Measurements from ENCODE around the gene NBAS.

Gene NBAS

DNA sequence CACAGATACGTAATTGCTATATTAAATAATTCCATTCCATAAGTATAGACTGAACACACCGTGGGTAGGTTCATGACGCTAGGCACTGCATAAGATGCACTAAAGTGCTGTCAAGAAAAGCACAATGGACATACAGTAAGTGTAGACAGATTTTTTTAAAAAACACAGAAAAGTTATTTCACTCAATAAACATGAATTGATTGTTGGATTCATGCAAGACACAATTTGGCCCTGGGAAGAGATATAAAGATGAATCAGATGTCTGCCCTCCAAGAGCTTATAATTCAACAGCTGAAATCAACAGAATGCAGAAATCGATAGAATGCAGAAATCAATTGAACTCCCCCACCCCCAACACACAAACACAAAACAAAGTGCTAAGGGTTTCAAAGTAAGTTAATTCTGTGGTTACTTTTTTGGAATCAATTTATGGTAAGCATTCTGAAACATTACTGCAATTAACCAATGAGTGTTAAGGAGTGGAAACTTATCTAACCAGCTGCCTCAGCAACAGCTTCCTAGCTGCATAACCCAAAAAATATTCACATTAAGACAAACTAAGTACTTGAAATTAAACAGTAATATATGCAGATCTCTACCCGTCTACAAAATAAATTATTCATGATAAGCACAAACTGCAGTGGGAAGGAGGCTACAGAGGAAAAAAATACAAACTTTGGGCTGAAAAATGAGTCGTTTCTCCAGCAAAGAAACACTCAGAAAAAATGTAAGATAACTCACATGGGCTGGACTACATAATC lies 1.6 kb downstream of the NBAS start (continued):
- TF ChIP-seq ZNF629 (tag by site-specific recombination; IDR thresholded peaks at IDR 0.05) (no peak), SP3 (tag by site-specific recombination; IDR thresholded peaks at IDR 0.05) (no peak), ZNF48 (tag by site-specific recombination; IDR thresholded peaks at IDR 0.05) (no peak)

DNA sequence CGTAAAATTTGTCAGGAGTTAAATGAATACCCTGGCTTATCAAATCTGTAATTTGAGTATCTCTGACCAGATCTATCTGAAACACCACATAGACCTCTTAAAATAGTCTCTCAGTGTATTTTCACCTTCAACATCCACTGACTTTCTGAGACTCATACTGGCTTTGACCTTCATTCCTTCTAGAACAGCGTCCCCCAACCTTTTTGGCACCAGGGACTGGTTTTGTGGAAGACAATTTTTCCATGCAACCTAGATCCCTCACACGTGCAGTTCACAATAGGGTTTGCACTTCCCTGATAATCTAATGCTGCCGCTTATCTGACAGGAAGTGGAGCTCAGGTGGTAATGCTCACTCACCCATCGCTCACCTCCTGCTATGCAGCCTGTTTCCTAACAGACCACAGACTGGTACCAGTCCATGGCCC lies 3.2 kb downstream of the NBAS start:
- Histone ChIP-seq H3K4me1 (ENCODE audit: control insufficient read depth, insufficient read depth, low read length) (no peaks in the 10 kb centered on the region), H3K36me3 (ENCODE audit: control insufficient read depth in 2 of 2, insufficient read depth in 1 of 2, low read length in 2 of 2) (peaks cover 0 to 2% of the 10 kb centered on the region in 2 experiments; a peak in 1 of 3 replicates), H3K9me3 (ENCODE audit: control insufficient read depth, insufficient read depth, low read depth, low read length) (no peaks in the 10 kb centered on the region), H3K4me3 (ENCODE audit: low read depth, low read length) (no peak overlapping the region), H3K27ac (ENCODE audit: extremely low read depth, low read depth, low read length) (no peak overlapping the region)
- POLR2A ChIA-PET, result no interaction called here
- CTCF ChIA-PET, result interaction anchor here (2.1 kb wide), 1 partner anchor 11 kb away, joined by 17 read pairs; no protein-coding TSS in a partner anchor
- no peak for TF ChIP-seq ZNF792 (tag by site-specific recombination; IDR thresholded peaks at IDR 0.05)
- TF ChIP-seq ZBTB7A (tag by site-specific recombination; IDR thresholded peaks at IDR 0.05; ENCODE audit: low read depth), result no peak
- TF ChIP-seq KLF9 (tag by site-specific recombination; IDR thresholded peaks at IDR 0.05; ENCODE audit: low read depth), result no peak
- no peak for TF ChIP-seq ZIC2 (tag by site-specific recombination; IDR thresholded peaks at IDR 0.05)
- TF ChIP-seq ZSCAN16 (tag by site-specific recombination; IDR thresholded peaks at IDR 0.05), result no peak

DNA sequence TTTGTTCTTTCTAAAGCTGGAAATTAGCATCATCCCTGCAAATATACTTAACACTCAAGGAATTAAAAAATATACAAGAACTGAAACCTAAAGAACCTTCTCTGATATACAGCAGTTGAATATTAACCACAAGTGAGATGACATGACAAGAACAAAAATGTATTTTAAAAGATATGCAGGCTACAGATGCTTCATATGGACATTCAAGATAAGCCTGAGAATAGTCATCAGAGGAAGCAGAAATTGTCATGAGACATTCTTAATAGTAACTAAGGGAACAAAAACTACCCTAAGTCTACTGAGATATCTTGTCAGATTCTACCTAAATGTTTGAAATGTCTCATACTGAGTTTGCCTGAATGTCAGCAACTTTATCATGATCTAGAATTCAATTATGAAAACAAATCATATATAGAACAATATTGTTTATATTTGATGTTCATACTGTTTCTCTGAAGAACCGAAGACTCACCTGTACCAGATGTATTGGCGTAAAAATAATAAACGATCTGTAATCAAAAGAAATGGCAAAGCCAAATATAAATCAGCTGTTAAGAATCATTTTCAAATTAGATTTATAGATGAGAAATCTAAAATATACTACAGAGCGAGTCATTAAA lies 4.7 kb downstream of the NBAS start:
- no peak overlapping the region for H3K4me3 ChIP-seq (ENCODE audit: low read depth, low read length)
- H3K9me3 ChIP-seq (ENCODE audit: control insufficient read depth, insufficient read depth, low read depth, low read length), result no peaks in the 10 kb centered on the region
- POLR2A ChIA-PET, result no interaction called here
- H3K36me3 ChIP-seq (ENCODE audit: control insufficient read depth in 2 of 2, insufficient read depth in 1 of 2, low read length in 2 of 2), result peaks cover 6 to 8% of the 10 kb centered on the region in 2 experiments; a peak in 2 of 3 replicates
- no peak for TF ChIP-seq ZNF548 (tag by site-specific recombination; IDR thresholded peaks at IDR 0.05)
- no peak for TF ChIP-seq ZNF621 (tag by site-specific recombination; IDR thresholded peaks at IDR 0.05)
- H3K4me1 ChIP-seq (ENCODE audit: control insufficient read depth, insufficient read depth, low read length), result no peaks in the 10 kb centered on the region
- no peak overlapping the region for H3K27ac ChIP-seq (ENCODE audit: extremely low read depth, low read depth, low read length)
- CTCF ChIA-PET, result interaction anchor here (0.6 to 1.4 kb wide), 3 partner anchors 10 to 29 kb away, joined by 3 to 7 read pairs (median 3); no protein-coding TSS in a partner anchor

DNA sequence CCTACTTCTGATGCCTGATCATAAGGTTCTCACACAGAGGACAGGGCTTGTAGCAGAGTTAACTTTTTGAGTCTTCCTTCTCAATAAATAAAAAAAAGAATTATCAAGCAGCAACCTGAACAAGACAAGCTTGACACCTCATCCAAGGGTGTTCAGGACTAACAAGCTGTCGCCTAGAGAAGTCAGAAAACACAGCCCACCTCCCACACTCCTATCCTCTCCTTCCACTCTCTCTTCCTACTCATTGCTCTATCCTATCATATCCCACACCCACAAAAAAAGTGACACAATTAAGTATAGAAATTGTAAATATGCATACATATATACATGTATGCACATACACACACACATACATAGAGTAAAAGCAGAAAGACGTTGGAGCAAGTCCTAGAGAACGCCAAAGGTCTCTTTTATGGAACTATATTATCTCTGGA lies 5.4 kb downstream of the NBAS start:
- Histone ChIP-seq H3K9me3 (ENCODE audit: control insufficient read depth, insufficient read depth, low read depth, low read length) (no peaks in the 10 kb centered on the region), H3K36me3 (ENCODE audit: control insufficient read depth in 2 of 2, insufficient read depth in 1 of 2, low read length in 2 of 2) (peaks cover 6 to 8% of the 10 kb centered on the region in 2 experiments; a peak in 2 of 3 replicates), H3K4me1 (ENCODE audit: control insufficient read depth, insufficient read depth, low read length) (no peaks in the 10 kb centered on the region), H3K4me3 (ENCODE audit: low read depth, low read length) (no peak overlapping the region), H3K27ac (ENCODE audit: extremely low read depth, low read depth, low read length) (no peak overlapping the region)
- CTCF ChIA-PET, result interaction anchor here (1.4 kb wide), 1 partner anchor 22 kb away, joined by 7 read pairs; no protein-coding TSS in a partner anchor
- TF ChIP-seq ZNF555 (tag by site-specific recombination; conservative IDR thresholded peaks at IDR 0.05), result no peak
- no peak for TF ChIP-seq GFI1B (tag by site-specific recombination; IDR thresholded peaks at IDR 0.05)
- TF ChIP-seq EGR2 (tag by site-specific recombination; IDR thresholded peaks at IDR 0.05; ENCODE audit: low read depth), result 0 out of 2 replicates have a peak, but pooled peaks have one; percentile 23
- TF ChIP-seq ZFHX2 (tag by site-specific recombination; conservative IDR thresholded peaks at IDR 0.05), result no peak
- no peak for TF ChIP-seq ZBTB8A (tag by site-specific recombination; IDR thresholded peaks at IDR 0.05)
- POLR2A ChIA-PET, result no interaction called here

DNA sequence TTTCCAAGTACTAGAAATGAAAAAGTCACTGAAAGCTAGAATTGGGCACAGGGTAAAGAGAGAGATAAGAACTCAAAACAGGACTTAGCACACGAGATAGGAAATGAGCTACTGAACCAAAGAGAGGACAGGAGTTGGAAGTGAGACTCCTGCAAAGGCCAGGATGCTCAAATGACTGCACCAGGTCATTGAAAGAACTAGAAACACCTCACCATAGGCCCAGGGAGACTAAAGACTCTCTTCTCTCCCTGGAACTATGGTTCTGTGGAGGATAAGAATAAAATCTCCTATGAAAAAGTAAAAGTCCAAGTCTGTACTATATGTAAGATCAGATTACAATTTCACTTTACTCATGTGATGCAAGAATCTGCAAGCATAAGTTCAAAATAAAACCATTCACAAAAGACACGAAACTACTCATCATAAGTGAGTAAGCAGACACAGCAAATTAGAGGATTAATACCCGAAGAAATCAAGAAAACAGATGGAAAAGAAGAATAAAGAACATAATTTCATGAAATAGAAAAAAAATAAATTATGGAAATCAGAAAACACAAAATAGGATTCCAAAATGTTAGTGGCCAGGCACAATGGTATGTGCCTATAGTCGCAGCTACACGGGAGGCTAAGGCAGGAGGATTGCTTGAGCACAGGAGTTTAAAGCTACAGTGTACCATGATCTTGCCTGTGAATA lies 6.5 kb downstream of the NBAS start:
- peaks cover 6 to 8% of the 10 kb centered on the region in 2 experiments; a peak in 2 of 3 replicates for H3K36me3 ChIP-seq (ENCODE audit: control insufficient read depth in 2 of 2, insufficient read depth in 1 of 2, low read length in 2 of 2)
- H3K4me3 ChIP-seq (ENCODE audit: low read depth, low read length), result no peak overlapping the region
- TF ChIP-seq ZNF274 (IDR thresholded peaks at IDR 0.05; ENCODE audit: low read length) (no peak), ZNF274 (tag by site-specific recombination; IDR thresholded peaks at IDR 0.05; ENCODE audit: borderline replicate concordance) (no peak)
- TF ChIP-seq, protein P1, sequence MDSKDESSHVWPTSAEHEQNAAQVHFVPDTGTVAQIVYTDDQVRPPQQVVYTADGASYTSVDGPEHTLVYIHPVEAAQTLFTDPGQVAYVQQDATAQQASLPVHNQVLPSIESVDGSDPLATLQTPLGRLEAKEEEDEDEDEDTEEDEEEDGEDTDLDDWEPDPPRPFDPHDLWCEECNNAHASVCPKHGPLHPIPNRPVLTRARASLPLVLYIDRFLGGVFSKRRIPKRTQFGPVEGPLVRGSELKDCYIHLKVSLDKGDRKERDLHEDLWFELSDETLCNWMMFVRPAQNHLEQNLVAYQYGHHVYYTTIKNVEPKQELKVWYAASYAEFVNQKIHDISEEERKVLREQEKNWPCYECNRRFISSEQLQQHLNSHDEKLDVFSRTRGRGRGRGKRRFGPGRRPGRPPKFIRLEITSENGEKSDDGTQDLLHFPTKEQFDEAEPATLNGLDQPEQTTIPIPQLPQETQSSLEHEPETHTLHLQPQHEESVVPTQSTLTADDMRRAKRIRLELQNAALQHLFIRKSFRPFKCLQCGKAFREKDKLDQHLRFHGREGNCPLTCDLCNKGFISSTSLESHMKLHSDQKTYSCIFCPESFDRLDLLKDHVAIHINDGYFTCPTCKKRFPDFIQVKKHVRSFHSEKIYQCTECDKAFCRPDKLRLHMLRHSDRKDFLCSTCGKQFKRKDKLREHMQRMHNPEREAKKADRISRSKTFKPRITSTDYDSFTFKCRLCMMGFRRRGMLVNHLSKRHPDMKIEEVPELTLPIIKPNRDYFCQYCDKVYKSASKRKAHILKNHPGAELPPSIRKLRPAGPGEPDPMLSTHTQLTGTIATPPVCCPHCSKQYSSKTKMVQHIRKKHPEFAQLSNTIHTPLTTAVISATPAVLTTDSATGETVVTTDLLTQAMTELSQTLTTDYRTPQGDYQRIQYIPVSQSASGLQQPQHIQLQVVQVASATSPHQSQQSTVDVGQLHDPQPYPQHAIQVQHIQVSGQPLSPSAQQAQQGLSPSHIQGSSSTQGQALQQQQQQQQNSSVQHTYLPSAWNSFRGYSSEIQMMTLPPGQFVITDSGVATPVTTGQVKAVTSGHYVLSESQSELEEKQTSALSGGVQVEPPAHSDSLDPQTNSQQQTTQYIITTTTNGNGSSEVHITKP (tag by site-specific recombination; IDR thresholded peaks at IDR 0.05), result peak; percentile 57; the same call in 1 of the 2 replicates
- TF ChIP-seq, protein P2, sequence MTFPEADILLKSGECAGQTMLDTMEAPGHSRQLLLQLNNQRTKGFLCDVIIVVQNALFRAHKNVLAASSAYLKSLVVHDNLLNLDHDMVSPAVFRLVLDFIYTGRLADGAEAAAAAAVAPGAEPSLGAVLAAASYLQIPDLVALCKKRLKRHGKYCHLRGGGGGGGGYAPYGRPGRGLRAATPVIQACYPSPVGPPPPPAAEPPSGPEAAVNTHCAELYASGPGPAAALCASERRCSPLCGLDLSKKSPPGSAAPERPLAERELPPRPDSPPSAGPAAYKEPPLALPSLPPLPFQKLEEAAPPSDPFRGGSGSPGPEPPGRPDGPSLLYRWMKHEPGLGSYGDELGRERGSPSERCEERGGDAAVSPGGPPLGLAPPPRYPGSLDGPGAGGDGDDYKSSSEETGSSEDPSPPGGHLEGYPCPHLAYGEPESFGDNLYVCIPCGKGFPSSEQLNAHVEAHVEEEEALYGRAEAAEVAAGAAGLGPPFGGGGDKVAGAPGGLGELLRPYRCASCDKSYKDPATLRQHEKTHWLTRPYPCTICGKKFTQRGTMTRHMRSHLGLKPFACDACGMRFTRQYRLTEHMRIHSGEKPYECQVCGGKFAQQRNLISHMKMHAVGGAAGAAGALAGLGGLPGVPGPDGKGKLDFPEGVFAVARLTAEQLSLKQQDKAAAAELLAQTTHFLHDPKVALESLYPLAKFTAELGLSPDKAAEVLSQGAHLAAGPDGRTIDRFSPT (tag by site-specific recombination; IDR thresholded peaks at IDR 0.05), result no peak
- H3K9me3 ChIP-seq (ENCODE audit: control insufficient read depth, insufficient read depth, low read depth, low read length), result no peaks in the 10 kb centered on the region
- H3K4me1 ChIP-seq (ENCODE audit: control insufficient read depth, insufficient read depth, low read length), result no peaks in the 10 kb centered on the region
- no peak overlapping the region for H3K27ac ChIP-seq (ENCODE audit: extremely low read depth, low read depth, low read length)
- CTCF ChIA-PET, result interaction anchor here (0.6 kb wide), 1 partner anchor 34 kb away, joined by 4 read pairs; no protein-coding TSS in a partner anchor
- POLR2A ChIA-PET, result no interaction called here
